Measurements from ENCODE around the gene SYNM.
"Not testable (repeated sequence)": the region's sequence is repeated elsewhere in the genome, so short reads cannot be mapped to it uniquely, and the experiment has no call there.

The SYNM gene

GRCh38 chr15:99106417-99107220 lies 1.7 kb downstream of the SYNM start:
- no peak overlapping the region for H3K4me3 ChIP-seq (ENCODE audit: low read length)
- DNase-seq (ENCODE audit: low read depth) = no peak
- TF ChIP-seq CTCF (IDR thresholded peaks at IDR 0.05; ENCODE audit: insufficient read depth, low read depth, low read length, missing control alignments) = no peak

GRCh38 chr15:99108993-99109392 lies 4.1 kb downstream of the SYNM start:
- no peak for DNase-seq (ENCODE audit: low read depth)
- H3K4me3 ChIP-seq (ENCODE audit: low read length) = no peak overlapping the region
- no peak for TF ChIP-seq CTCF (IDR thresholded peaks at IDR 0.05; ENCODE audit: insufficient read depth, low read depth, low read length, missing control alignments)

- no peak for DNase-seq (ENCODE audit: low read depth)
- no peak for TF ChIP-seq CTCF (IDR thresholded peaks at IDR 0.05; ENCODE audit: insufficient read depth, low read depth, low read length, missing control alignments)
- H3K4me3 ChIP-seq (ENCODE audit: low read length) = no peak overlapping the region
Measured at GRCh38 chr15:99109555-99110021, 4.7 kb downstream of the SYNM start.

GRCh38 chr15:99110093-99110492 lies 5.2 kb downstream of the SYNM start:
- no peak overlapping the region for H3K4me3 ChIP-seq (ENCODE audit: low read length)
- no peak for TF ChIP-seq CTCF (IDR thresholded peaks at IDR 0.05; ENCODE audit: insufficient read depth, low read depth, low read length, missing control alignments)
- DNase-seq (ENCODE audit: low read depth) = no peak

- H3K4me3 ChIP-seq (ENCODE audit: low read length) = no peak overlapping the region
- no peak for DNase-seq (ENCODE audit: low read depth)
- no peak for TF ChIP-seq CTCF (IDR thresholded peaks at IDR 0.05; ENCODE audit: insufficient read depth, low read depth, low read length, missing control alignments)
Measured at GRCh38 chr15:99110581-99111320, 5.9 kb downstream of the SYNM start.

- H3K4me3 ChIP-seq (ENCODE audit: low read length); DNase-seq (ENCODE audit: low read depth): not testable (repeated sequence)
Measured at GRCh38 chr15:99111641-99112040, 6.8 kb downstream of the SYNM start.

GRCh38 chr15:99113547-99114271 lies 8.8 kb downstream of the SYNM start:
- TF ChIP-seq CTCF (IDR thresholded peaks at IDR 0.05; ENCODE audit: insufficient read depth, low read depth, low read length, missing control alignments) = no peak
- H3K4me3 ChIP-seq (ENCODE audit: low read length) = no peak overlapping the region
- no peak for DNase-seq (ENCODE audit: low read depth)
